ENCODE data around the gene HMGCL. TPM values are rescaled to one million over a fixed set of nuclear protein-coding genes. Genes with fewer than 3 reads are reported as not detected.

The HMGCL gene
- polyA plus RNA-seq, 3 donors, result 17.8 to 26.7 (median 22.1) TPM

- Mint-ChIP-seq H3K9me3 (no peaks in the 10 kb centered on the region), H3K36me3 (peaks cover 90 to 100% of the 10 kb centered on the region in 2 donors), H3K4me1 (no peaks in the 10 kb centered on the region), H3K4me3 (no peak overlapping the region), H3K27ac (no peak overlapping the region), H3K27me3 (ENCODE audit: low read depth in 3 of 3) (peaks cover 0 to 2% (median 0%) of the 10 kb centered on the region in 3 donors)
- peaks cover 98% of the 10 kb centered on the region in 2 donors for H3K36me3 ChIP-seq (replicated peaks in 1 of 2; ENCODE audit: control insufficient read depth in 1 of 2, insufficient read depth in 2 of 2, low read length in 2 of 2)
- intact Hi-C loops (cut with micrococcal nuclease), result loop anchor here in 1 of 2 donors (10.0 kb wide), 1 partner anchor 202 kb away; the partner anchor contains the start of gene ID3
- peaks cover 95% of the 10 kb centered on the region for H4K20me1 ChIP-seq (ENCODE audit: insufficient read depth, low read length)
- H3K9me3 ChIP-seq (replicated peaks in 1 of 2; ENCODE audit: control insufficient read depth in 1 of 2, insufficient read depth in 1 of 2, low read length in 2 of 2), result no peaks in the 10 kb centered on the region
- TF ChIP-seq, protein P1, sequence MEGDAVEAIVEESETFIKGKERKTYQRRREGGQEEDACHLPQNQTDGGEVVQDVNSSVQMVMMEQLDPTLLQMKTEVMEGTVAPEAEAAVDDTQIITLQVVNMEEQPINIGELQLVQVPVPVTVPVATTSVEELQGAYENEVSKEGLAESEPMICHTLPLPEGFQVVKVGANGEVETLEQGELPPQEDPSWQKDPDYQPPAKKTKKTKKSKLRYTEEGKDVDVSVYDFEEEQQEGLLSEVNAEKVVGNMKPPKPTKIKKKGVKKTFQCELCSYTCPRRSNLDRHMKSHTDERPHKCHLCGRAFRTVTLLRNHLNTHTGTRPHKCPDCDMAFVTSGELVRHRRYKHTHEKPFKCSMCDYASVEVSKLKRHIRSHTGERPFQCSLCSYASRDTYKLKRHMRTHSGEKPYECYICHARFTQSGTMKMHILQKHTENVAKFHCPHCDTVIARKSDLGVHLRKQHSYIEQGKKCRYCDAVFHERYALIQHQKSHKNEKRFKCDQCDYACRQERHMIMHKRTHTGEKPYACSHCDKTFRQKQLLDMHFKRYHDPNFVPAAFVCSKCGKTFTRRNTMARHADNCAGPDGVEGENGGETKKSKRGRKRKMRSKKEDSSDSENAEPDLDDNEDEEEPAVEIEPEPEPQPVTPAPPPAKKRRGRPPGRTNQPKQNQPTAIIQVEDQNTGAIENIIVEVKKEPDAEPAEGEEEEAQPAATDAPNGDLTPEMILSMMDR (IDR thresholded peaks at IDR 0.05), result no peak
- 100% methylated on average over 3 of the region's 3 CpGs for WGBS (ENCODE audit: insufficient coverage)
- H3K27ac ChIP-seq (ENCODE audit: low read depth in 1 of 2, low read length in 2 of 2), result no peak overlapping the region
- DNase-seq, result no peak
- H3K9ac ChIP-seq (ENCODE audit: insufficient read depth, low read length, poor library complexity, severe bottlenecking), result no peak overlapping the region
- H3K4me3 ChIP-seq (replicated peaks in 1 of 3; ENCODE audit: low read depth in 2 of 3, low read length in 3 of 3), result no peak overlapping the region
- no peak overlapping the region for H2AFZ ChIP-seq (ENCODE audit: insufficient read depth, low read depth, low read length, poor library complexity, severe bottlenecking)
- peaks cover 7% of the 10 kb centered on the region for H3K79me2 ChIP-seq (ENCODE audit: insufficient read depth, low read length)
- H3K27me3 ChIP-seq (ENCODE audit: control insufficient read depth in 2 of 2, insufficient read depth in 2 of 2, low read length in 2 of 2), result no peaks in the 10 kb centered on the region
- H3K4me1 ChIP-seq (ENCODE audit: control insufficient read depth in 1 of 2, insufficient read depth in 2 of 2, low read length in 2 of 2), result no peaks in the 10 kb centered on the region
- H3K4me2 ChIP-seq (replicated peaks; ENCODE audit: extremely low read depth, low read length, poor library complexity, severe bottlenecking), result no peak overlapping the region
Observed at GRCh38 chr1:23756676-23757075, 68.6 kb downstream of the HMGCL start.

GRCh38 chr1:23752909-23753308 lies 72.3 kb downstream of the HMGCL start:
- no peak for DNase-seq
- Histone ChIP-seq H3K36me3 (replicated peaks in 1 of 2; ENCODE audit: control insufficient read depth in 1 of 2, insufficient read depth in 2 of 2, low read length in 2 of 2) (peaks cover 87 to 98% of the 10 kb centered on the region in 2 donors), H3K4me1 (ENCODE audit: control insufficient read depth in 1 of 2, insufficient read depth in 2 of 2, low read length in 2 of 2) (no peaks in the 10 kb centered on the region), H3K27me3 (ENCODE audit: control insufficient read depth in 2 of 2, insufficient read depth in 2 of 2, low read length in 2 of 2) (no peaks in the 10 kb centered on the region), H2AFZ (ENCODE audit: insufficient read depth, low read depth, low read length, poor library complexity, severe bottlenecking) (no peak overlapping the region), H4K20me1 (ENCODE audit: insufficient read depth, low read length) (peaks cover 97% of the 10 kb centered on the region), H3K79me2 (ENCODE audit: insufficient read depth, low read length) (peaks cover 36% of the 10 kb centered on the region), H3K4me2 (replicated peaks; ENCODE audit: extremely low read depth, low read length, poor library complexity, severe bottlenecking) (no peak overlapping the region), H3K27ac (ENCODE audit: low read depth in 1 of 2, low read length in 2 of 2) (no peak overlapping the region), H3K9me3 (replicated peaks in 1 of 2; ENCODE audit: control insufficient read depth in 1 of 2, insufficient read depth in 1 of 2, low read length in 2 of 2) (no peaks in the 10 kb centered on the region), H3K9ac (ENCODE audit: insufficient read depth, low read length, poor library complexity, severe bottlenecking) (no peak overlapping the region), H3K4me3 (replicated peaks in 1 of 3; ENCODE audit: low read depth in 2 of 3, low read length in 3 of 3) (no peak overlapping the region)
- intact Hi-C loops (cut with micrococcal nuclease), result loop anchor here (5.0 to 10.0 kb wide), 2 partner anchors 61 to 198 kb away; partner anchors contain the start of genes ID3 (in 1 of the 2) and RPL11 (in 1 of the 2)
- no CpG with 5 or more reads among the region's 1 CpG for WGBS (ENCODE audit: insufficient coverage)
- Mint-ChIP-seq H3K27ac (no peak overlapping the region), H3K4me1 (peaks cover 4% of the 10 kb centered on the region), H3K36me3 (peaks cover 79 to 85% of the 10 kb centered on the region in 2 donors), H3K27me3 (ENCODE audit: low read depth in 3 of 3) (peaks cover 0 to 2% (median 0%) of the 10 kb centered on the region in 3 donors), H3K9me3 (no peaks in the 10 kb centered on the region), H3K4me3 (no peak overlapping the region)
- TF ChIP-seq, protein P1 (IDR thresholded peaks at IDR 0.05), result no peak

Other genes with a start within 250 kb of the HMGCL start
- 100 to 1,000 TPM; 542 to 923 (median 552) TPM for gene RPL11, start 133.6 kb downstream of the HMGCL start, polyA plus RNA-seq
- 10 to 100 TPM; 25.4 to 31.2 (median 28.7) TPM for gene ELOA, start 82.0 kb downstream of the HMGCL start, polyA plus RNA-seq
- 10 to 100 TPM; 20.8 to 40.8 (median 29.9) TPM for gene PITHD1, start 47.0 kb downstream of the HMGCL start, polyA plus RNA-seq
- gene LYPLA2, start 34.3 kb downstream of the HMGCL start, polyA plus RNA-seq, result 10 to 100 TPM; 68.3 to 86.7 (median 74.1) TPM
- gene GALE, start 24.7 kb downstream of the HMGCL start, polyA plus RNA-seq, result 10 to 100 TPM; 17.6 to 21.9 (median 18.0) TPM
- 10 to 100 TPM; 24.2 to 97.7 (median 96.6) TPM for gene FUCA1, start 42.9 kb upstream of the HMGCL start, polyA plus RNA-seq
- under 1 TPM; 0.03 to 0.12 (median 0.11) TPM for gene CNR2, start 87.9 kb upstream of the HMGCL start, polyA plus RNA-seq
- 10 to 100 TPM; 71.7 to 89.7 (median 71.7) TPM for gene PNRC2, start 134.4 kb upstream of the HMGCL start, polyA plus RNA-seq
- gene SRSF10, start 154.9 kb upstream of the HMGCL start, polyA plus RNA-seq, result 10 to 100 TPM; 66.6 to 76.2 (median 75.6) TPM